LNCaP clone FGC (cell line): ENCODE data around the gene TRIM29.

Experiments
- DNase-seq: peaks from one replicate; pipeline ENCODE4 v3.0.0-alpha.2; 2011; ENCODE audit warnings: low read depth
- H3K4me3 ChIP-seq: 2 replicates; pipeline ENCODE4 v1.5.1; 2011; ENCODE audit warnings: mild to moderate bottlenecking, low read depth, low read length, control low read depth
- TF ChIP-seq, protein P1 (sequence below): IDR thresholded peaks from 2 replicates; pipeline ENCODE4 v1.5.1; 2012; ENCODE audit warnings: mild to moderate bottlenecking; ENCODE audit not compliant: control insufficient read depth, insufficient read depth; ENCODE audit errors: extremely low read depth

TRIM29 gene

DNA sequence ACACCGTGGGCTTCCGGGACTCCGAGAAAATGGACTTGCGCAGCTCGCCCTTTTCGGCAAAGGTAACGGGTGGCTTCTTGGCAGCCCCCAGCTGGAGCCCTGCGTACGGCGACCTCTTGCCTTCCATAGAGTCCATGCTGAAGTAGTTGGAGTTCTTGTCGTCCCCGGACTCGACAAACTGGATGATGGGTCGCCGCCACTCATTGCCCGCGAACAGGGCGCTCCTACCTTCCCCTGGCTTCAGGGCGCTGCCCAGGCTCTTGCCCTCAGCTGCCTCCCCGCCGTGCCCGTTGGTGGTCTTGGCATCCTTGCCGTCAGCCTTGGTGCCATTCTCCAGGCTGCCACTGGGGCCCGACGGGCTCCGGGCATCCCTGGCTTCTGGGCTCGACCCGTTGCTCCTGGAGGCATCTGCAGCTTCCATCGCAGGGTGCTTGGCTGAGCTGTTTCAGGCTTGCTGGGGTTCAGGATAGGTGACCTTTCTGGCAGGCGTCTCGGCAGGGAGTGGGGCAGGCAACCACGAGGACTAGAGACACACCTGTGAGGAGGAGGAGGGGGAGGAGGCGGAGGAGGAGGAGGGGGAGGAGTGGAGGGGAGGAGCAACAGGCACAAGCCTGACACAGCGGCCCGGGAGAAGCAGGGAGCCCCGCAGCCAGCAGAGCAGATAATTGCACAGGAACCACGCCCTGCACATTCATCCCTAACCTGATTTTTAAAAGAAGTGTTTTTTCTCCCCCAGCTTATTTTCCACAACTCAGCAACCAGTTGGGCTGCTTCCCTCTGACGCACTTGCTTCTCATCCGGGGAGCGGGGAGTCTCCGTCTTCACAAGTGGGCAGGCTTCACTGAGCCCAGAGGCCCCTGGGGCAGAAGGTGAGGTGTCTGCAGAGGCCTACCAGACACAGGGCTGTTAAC is at the start of gene TRIM29:
TRIM29 (minus strand) TSS at position 503 of the 911 bp plus-strand sequence; CDS start at position 421, 82 bp downstream.
- TF ChIP-seq, protein P1, sequence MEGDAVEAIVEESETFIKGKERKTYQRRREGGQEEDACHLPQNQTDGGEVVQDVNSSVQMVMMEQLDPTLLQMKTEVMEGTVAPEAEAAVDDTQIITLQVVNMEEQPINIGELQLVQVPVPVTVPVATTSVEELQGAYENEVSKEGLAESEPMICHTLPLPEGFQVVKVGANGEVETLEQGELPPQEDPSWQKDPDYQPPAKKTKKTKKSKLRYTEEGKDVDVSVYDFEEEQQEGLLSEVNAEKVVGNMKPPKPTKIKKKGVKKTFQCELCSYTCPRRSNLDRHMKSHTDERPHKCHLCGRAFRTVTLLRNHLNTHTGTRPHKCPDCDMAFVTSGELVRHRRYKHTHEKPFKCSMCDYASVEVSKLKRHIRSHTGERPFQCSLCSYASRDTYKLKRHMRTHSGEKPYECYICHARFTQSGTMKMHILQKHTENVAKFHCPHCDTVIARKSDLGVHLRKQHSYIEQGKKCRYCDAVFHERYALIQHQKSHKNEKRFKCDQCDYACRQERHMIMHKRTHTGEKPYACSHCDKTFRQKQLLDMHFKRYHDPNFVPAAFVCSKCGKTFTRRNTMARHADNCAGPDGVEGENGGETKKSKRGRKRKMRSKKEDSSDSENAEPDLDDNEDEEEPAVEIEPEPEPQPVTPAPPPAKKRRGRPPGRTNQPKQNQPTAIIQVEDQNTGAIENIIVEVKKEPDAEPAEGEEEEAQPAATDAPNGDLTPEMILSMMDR = peak; percentile 7; the same call in 1 of the 2 replicates
- no peak within 1 kb of the TSS for H3K4me3 ChIP-seq
- no peak for DNase-seq

DNA sequence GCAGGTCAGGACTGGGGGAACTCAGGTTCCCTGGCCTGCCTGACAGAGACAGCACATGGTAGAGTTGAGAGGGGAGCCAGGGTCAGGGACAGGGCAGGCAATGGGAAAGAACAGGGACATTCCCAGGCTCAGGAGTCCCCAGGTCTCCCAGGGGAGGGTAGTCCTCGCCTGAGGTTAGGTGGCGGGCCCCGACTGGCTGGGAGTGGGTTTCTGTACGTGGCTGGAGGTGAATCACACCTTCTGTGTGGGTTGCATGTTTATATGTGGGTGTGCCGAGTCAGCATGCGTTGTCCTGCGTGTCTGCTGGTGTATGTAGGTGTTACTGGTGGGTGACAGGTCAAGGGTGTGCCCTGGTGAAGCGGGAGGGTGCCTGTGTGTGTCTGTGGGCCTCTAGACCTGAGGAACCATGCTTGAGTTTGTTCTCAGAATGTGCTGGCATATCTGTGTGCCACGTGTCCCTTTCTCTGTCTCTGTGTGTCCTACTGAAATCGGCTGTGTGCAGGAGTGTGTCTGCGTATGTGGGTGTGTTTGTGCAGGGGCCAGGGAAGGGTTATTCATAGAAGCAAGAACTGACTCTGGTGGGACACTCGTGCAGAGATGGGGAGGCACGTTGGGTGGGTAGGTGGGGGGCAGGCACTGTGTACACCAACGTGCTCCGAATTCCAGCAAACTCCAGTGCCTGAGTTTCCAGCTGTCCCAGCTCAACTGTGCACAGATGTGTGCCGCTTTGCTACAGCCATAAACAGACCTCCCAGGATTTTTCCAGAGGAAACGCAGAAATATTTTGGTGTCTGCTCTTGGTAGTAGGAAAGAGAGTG is 49.1 kb upstream of the TRIM29 start:
- no peak for DNase-seq
- H3K4me3 ChIP-seq = no peak overlapping the region
- TF ChIP-seq, protein P1 = no peak

DNA sequence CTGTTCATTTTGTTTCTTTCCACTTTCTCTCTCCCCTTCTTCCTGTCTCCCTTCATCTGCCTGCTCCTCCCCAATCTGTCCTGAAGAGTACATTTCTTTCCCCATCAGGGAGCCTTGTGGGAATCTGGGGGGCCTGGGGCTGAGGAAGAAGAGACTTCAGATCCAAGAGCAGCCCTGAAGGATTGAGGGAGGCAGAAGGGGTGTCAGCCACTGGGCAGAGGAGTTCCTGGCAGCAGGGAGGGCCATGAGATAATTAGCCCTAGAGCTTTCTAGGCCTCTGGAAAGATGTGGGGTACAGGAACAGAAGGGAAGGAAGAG is 48.5 kb upstream of the TRIM29 start:
- DNase-seq = no peak
- TF ChIP-seq, protein P1 = no peak
- H3K4me3 ChIP-seq = no peak overlapping the region

DNA sequence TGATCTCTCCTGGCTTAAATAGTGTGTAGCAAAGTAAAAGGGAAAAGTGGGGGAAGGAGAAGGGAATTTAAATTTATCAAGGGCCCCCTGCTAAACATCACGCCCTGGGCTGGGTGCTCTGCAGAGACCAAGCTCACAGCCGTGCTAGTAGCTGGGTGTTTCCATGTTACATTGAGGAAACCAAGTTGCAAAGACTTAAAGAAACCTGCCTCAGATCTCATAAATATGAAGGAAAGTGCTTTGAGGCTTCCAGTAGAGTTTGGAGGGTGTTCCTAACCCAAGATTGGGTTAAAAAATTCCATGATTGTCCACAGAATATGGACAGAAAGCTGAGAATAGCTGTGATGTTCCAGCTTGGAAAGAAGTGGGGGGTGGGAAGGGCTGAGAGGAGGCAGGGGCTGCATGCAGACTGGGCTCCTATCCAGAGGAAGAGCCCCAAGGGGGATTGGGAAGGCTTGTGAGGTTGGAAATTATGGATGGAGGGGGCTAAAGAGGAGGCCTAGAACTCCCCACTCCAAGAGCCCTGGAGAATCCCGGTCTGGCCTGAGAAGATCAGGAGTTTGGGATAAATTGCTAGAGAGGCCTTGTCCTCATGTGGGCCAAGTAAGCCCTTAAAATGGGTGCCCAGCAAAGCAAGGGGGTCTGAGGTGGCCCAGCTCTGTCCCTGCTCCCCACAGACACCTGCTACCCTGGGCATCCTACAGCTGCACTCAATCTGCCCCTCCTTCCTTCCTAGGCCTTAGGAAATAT is 48.0 kb upstream of the TRIM29 start:
- no peak for DNase-seq
- H3K4me3 ChIP-seq = no peak overlapping the region
- TF ChIP-seq, protein P1 = no peak

- DNase-seq = no peak
- no peak overlapping the region for H3K4me3 ChIP-seq
- TF ChIP-seq, protein P1 = no peak
Measured at GRCh38 chr11:120184946-120185705, 47.2 kb upstream of the TRIM29 start.

DNA sequence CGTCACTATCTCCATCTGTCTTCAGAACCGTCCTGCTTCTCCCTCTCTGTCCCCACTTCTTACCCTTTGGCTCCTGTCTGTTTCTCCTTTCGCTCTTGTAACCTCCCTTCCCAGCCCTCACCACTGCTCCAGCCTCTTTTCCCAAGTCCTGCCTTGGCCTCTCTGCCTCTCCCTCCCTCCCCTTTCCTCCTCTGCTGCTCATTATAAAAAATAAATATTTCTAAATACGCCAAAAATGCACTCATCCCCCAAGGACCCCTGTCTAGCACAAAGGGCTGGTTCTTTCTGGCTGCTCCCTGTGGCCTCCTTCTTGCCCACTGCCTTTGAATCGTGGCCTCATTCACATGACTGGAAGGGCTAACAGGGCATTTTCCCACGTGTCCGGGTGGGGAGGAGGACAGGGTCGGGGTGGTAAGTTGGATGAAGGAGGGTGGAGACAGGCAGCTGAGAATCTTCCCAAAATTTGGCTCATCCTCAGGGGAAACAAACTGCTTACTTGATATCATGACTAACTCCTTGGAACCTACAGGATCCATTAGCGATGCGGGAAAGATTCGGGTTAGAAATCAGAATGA is 46.5 kb upstream of the TRIM29 start:
- TF ChIP-seq, protein P1 = no peak
- H3K4me3 ChIP-seq = no peak overlapping the region
- no peak for DNase-seq
